HCT116 (cell line): ENCODE results near the gene CCDC92.

Experiments
- CBX3 ChIP-seq: IDR thresholded peaks from 2 replicates; pipeline ENCODE4 v1.6.1; 2012; ENCODE audit warnings: low read depth
- CEBPB ChIP-seq: IDR thresholded peaks from 2 replicates; pipeline ENCODE4 v1.6.1; 2012; ENCODE audit warnings: low read depth
- EGR1 ChIP-seq: IDR thresholded peaks from 2 replicates; pipeline ENCODE4 v1.6.1; 2012; ENCODE audit warnings: low read depth
- JUND ChIP-seq: IDR thresholded peaks from 2 replicates; pipeline ENCODE4 v1.6.1; 2012
- POLR2A ChIP-seq: IDR thresholded peaks from 2 replicates; pipeline ENCODE4 v1.7.0; 2011; ENCODE audit warnings: borderline replicate concordance; ENCODE audit not compliant: insufficient read depth, insufficient read length; ENCODE audit errors: extremely low read depth
- POLR2AphosphoS5 ChIP-seq: IDR thresholded peaks from 2 replicates; pipeline ENCODE4 v1.6.1; 2011; ENCODE audit warnings: mild to moderate bottlenecking, low read depth, low read length, moderate library complexity
- TCF7L2 ChIP-seq: IDR thresholded peaks from 2 replicates; pipeline ENCODE4 v1.7.0; 2011; ENCODE audit warnings: borderline replicate concordance, inconsistent platforms; ENCODE audit not compliant: insufficient read depth, insufficient read length; ENCODE audit errors: extremely low read depth
- ZFX ChIP-seq: fragments of 450-650 bp; IDR thresholded peaks from 2 replicates; pipeline ENCODE4 v1.6.1; 2017
- TF ChIP-seq, protein P1 (sequence below), 3 experiments: fragments of 200-600 bp in 1 of 3; sonication (generic) in 1 of 3; IDR thresholded peaks in 2 of 3; conservative IDR thresholded peaks in 1 of 3; 2 replicates each; pipeline ENCODE4 v1.5.1; 2012 to 2017; ENCODE audit warnings: low read depth in 2 of 3, low read length in 2 of 3, antibody characterized with exemption in 1 of 3, borderline replicate concordance in 1 of 3, control low read depth in 1 of 3, mild to moderate bottlenecking in 1 of 3, mixed read lengths in 1 of 3, mixed run types in 1 of 3, moderate library complexity in 1 of 3; ENCODE audit not compliant: insufficient read depth in 1 of 3
- TF ChIP-seq, protein P2 (sequence below): IDR thresholded peaks from 2 replicates; pipeline ENCODE4 v1.6.1; 2012
- TF ChIP-seq, protein P3 (sequence below): IDR thresholded peaks from 2 replicates; pipeline ENCODE4 v1.6.1; 2012; ENCODE audit warnings: low read depth

DNA sequence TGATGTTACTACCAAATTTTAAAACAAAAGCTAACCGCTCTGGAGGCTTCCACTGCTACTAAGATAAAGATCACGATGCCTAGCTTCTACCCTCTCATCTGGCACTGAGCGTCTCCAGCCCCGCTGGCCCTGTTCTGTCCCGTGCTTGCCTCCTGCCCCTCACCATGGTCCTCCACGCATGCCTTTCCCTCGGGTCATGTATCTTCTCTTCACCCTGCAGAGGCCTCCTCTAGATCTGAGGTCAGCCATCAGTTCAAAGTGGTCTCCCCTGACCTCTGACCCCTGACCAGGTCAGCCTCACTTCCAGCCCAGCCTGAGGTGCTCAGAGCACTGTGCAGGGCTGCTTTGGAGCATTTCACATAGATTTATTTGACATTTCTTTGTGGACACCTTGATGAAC lies 28.7 kb upstream of the CCDC92 start:
- TF ChIP-seq POLR2A = no peak
- TF ChIP-seq, protein P1, sequence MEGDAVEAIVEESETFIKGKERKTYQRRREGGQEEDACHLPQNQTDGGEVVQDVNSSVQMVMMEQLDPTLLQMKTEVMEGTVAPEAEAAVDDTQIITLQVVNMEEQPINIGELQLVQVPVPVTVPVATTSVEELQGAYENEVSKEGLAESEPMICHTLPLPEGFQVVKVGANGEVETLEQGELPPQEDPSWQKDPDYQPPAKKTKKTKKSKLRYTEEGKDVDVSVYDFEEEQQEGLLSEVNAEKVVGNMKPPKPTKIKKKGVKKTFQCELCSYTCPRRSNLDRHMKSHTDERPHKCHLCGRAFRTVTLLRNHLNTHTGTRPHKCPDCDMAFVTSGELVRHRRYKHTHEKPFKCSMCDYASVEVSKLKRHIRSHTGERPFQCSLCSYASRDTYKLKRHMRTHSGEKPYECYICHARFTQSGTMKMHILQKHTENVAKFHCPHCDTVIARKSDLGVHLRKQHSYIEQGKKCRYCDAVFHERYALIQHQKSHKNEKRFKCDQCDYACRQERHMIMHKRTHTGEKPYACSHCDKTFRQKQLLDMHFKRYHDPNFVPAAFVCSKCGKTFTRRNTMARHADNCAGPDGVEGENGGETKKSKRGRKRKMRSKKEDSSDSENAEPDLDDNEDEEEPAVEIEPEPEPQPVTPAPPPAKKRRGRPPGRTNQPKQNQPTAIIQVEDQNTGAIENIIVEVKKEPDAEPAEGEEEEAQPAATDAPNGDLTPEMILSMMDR (IDR thresholded peaks at IDR 0.05 in 2 of 3, conservative IDR thresholded peaks at IDR 0.05 in 1 of 3; ENCODE audit: borderline replicate concordance in 1 of 3, insufficient read depth in 1 of 3, low read depth in 2 of 3, low read length in 2 of 3) = no peak
- no peak for TF ChIP-seq CEBPB
- no peak for TF ChIP-seq EGR1
- no peak for TF ChIP-seq TCF7L2
- TF ChIP-seq CBX3 = no peak
- TF ChIP-seq POLR2AphosphoS5 = no peak
- TF ChIP-seq, protein P2, sequence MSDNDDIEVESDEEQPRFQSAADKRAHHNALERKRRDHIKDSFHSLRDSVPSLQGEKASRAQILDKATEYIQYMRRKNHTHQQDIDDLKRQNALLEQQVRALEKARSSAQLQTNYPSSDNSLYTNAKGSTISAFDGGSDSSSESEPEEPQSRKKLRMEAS = no peak
- TF ChIP-seq, protein P3, sequence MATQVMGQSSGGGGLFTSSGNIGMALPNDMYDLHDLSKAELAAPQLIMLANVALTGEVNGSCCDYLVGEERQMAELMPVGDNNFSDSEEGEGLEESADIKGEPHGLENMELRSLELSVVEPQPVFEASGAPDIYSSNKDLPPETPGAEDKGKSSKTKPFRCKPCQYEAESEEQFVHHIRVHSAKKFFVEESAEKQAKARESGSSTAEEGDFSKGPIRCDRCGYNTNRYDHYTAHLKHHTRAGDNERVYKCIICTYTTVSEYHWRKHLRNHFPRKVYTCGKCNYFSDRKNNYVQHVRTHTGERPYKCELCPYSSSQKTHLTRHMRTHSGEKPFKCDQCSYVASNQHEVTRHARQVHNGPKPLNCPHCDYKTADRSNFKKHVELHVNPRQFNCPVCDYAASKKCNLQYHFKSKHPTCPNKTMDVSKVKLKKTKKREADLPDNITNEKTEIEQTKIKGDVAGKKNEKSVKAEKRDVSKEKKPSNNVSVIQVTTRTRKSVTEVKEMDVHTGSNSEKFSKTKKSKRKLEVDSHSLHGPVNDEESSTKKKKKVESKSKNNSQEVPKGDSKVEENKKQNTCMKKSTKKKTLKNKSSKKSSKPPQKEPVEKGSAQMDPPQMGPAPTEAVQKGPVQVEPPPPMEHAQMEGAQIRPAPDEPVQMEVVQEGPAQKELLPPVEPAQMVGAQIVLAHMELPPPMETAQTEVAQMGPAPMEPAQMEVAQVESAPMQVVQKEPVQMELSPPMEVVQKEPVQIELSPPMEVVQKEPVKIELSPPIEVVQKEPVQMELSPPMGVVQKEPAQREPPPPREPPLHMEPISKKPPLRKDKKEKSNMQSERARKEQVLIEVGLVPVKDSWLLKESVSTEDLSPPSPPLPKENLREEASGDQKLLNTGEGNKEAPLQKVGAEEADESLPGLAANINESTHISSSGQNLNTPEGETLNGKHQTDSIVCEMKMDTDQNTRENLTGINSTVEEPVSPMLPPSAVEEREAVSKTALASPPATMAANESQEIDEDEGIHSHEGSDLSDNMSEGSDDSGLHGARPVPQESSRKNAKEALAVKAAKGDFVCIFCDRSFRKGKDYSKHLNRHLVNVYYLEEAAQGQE = no peak
- no peak for TF ChIP-seq ZFX
- no peak for TF ChIP-seq JUND
